Activated T-cell treated with anti-CD3 and anti-CD28 coated beads, Interleukin-2, amount 50 U/mL, for 4 hours (primary cell): ENCODE results near the gene ACIN1. TPM values are rescaled to one million over a fixed set of nuclear protein-coding genes. Genes with fewer than 3 reads are reported as not detected.

ENCODE experiments used
- ATAC-seq, 2 donors: fragments of 200-7000 bp; cut with Tn5 transposase; one replicate each; pipeline ENCODE4 v1.10.0; 2021
- DNase-seq: peaks from one replicate; pipeline ENCODE4 v3.0.0-alpha.2; 2020
- H3K27me3 Mint-ChIP-seq: one replicate; pipeline ENCODE4 v1.8.0; 2021; ENCODE audit warnings: low read depth, mixed read lengths
- H3K36me3 Mint-ChIP-seq: one replicate; pipeline ENCODE4 v1.8.0; 2022; ENCODE audit warnings: mixed read lengths; ENCODE audit not compliant: insufficient read depth
- H3K4me1 Mint-ChIP-seq: one replicate; pipeline ENCODE4 v1.8.0; 2021; ENCODE audit warnings: low read depth, mixed read lengths
- H3K4me3 Mint-ChIP-seq: one replicate; pipeline ENCODE4 v1.8.0; 2021; ENCODE audit warnings: mild to moderate bottlenecking, moderate library complexity, mixed read lengths
- H3K9me3 Mint-ChIP-seq: one replicate; pipeline ENCODE4 v1.8.0; 2021; ENCODE audit warnings: mixed read lengths
- total RNA-seq, 3 donors: library from RNA; stranded (reverse); gene quantifications; one replicate each; pipeline ENCODE4 v1.2.1, GENCODE V29; 2021

The ACIN1 gene
- total RNA-seq, 3 donors from 2014 or later = 195 to 200 (median 196) TPM

DNA sequence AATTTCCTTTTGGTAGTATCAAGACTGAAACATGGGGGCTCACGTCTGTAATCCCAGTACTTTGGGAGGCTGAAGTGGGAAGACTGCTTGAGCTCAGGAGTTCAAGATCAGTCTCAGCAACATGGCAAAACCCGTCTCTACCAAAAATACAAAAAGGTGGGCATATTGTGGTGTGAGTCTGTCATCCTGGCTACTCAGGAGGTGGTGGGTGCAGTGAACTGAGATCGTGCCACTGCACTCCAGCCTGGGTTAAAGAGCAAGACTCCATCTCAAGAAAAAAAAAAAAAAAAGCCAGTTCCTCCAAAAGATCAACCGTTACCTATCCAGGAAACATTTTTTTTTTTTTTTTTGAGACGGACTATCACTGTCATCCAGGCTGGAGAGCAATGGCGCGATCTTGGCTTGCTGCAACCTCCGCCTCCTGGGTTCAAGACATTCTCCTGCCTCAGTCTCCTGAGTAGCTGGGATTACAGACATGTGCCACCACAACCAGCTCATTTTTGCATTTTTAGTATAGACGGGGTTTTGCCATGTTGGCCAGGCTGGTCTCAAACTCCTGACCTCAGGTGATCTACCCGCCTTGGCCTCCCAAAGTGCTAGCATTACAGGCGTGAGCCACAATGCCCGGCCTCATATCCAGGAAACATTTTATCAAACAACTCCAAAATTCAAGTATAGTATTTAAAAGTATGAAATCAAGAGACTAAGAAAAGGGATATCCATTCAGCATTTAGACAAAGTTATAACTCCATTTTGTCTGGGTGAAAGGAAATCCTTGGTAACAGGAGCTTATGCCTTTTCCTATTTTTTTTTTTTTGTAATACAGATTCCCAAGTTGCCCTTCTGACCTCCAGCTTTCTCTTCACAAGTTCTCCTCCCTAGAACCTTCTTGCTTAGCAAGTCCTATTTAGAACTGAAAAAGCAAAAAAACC lies 3.4 kb downstream of the ACIN1 start:
- no peak for ATAC-seq
- Mint-ChIP-seq H3K9me3 (no peaks in the 10 kb centered on the region), H3K36me3 (peaks cover 36% of the 10 kb centered on the region), H3K4me1 (peaks cover 48% of the 10 kb centered on the region), H3K4me3 (no peak overlapping the region), H3K27me3 (no peaks in the 10 kb centered on the region)
- DNase-seq = no peak

GRCh38 chr14:23090254-23090636 lies 4.7 kb downstream of the ACIN1 start:
- Mint-ChIP-seq H3K9me3 (no peaks in the 10 kb centered on the region), H3K4me3 (no peak overlapping the region), H3K4me1 (peaks cover 57% of the 10 kb centered on the region), H3K27me3 (no peaks in the 10 kb centered on the region), H3K36me3 (peaks cover 45% of the 10 kb centered on the region)
- ATAC-seq = no peak
- DNase-seq = no peak

DNA sequence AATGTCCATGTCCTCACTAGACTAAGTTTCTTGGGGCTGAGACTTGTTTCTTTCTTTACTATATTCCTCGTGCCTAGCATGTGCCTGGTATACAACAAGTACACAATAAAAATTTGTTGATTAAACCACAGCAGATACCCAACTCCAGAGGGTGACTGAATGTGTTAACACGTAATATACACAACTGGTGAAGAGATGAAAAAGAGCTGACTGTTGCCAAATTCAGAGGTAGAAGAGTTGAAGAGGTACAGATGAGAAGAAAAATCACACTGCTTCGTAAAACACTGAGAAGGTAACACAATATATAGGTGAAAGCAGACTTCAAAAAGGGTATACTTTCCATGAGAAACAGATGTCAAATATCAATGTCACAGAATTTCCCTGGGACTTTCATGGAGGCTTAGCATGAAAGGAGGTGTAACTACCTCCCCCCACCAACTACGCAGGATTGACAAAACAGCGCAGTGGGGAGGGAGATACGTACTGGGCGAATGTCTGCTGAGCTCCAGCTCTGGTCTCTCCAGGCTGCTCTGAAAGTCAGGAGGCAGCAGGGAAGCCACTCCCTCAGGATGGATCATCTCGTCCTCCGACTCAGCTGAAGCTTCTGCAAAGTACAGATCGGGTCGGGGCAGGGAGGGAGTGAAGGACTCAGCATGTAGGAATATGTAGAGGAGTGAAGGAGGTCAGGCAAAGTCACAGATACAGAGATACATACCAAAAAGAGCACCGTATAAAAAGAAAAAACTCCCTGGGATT lies 5.3 kb downstream of the ACIN1 start:
- H3K4me3 Mint-ChIP-seq = no peak overlapping the region
- H3K36me3 Mint-ChIP-seq = peaks cover 47% of the 10 kb centered on the region
- H3K4me1 Mint-ChIP-seq = peaks cover 63% of the 10 kb centered on the region
- no peak for ATAC-seq
- no peak for DNase-seq
- H3K27me3 Mint-ChIP-seq = no peaks in the 10 kb centered on the region
- H3K9me3 Mint-ChIP-seq = no peaks in the 10 kb centered on the region

- peaks cover 41% of the 10 kb centered on the region for H3K36me3 Mint-ChIP-seq
- H3K27me3 Mint-ChIP-seq = no peaks in the 10 kb centered on the region
- peaks cover 44% of the 10 kb centered on the region for H3K4me1 Mint-ChIP-seq
- no peaks in the 10 kb centered on the region for H3K9me3 Mint-ChIP-seq
- H3K4me3 Mint-ChIP-seq = no peak overlapping the region
- DNase-seq = no peak
- ATAC-seq = no peak
These were observed 8.4 kb downstream of the ACIN1 start for GRCh38 chr14:23086565-23086964.

- no peaks in the 10 kb centered on the region for H3K9me3 Mint-ChIP-seq
- no peaks in the 10 kb centered on the region for H3K27me3 Mint-ChIP-seq
- H3K4me1 Mint-ChIP-seq = peaks cover 45% of the 10 kb centered on the region
- peaks cover 47% of the 10 kb centered on the region for H3K36me3 Mint-ChIP-seq
- DNase-seq = no peak
- ATAC-seq = peak; percentile 83 to 90
- H3K4me3 Mint-ChIP-seq = peak overlapping the region; percentile 6
These were observed 9.5 kb downstream of the ACIN1 start for GRCh38 chr14:23085458-23085857.

DNA sequence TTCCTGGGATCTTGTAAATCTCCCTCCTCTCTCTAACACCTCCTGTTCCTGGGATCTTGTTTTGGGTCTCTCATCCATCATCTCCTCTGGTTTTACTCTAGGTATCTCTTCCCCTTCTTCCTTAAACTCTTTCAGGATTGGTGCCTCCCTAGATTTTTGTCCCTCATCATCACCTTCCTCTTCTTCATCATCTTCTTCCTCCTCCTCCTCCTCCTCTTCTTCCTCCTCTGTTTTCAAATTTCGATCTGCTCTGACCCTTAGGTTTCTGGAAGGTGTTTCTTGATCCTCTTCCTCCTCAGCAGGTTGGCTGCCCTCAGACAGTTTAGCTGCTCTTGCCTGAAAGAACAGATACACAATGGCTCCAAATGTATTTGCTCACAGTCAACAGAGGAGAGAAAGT lies 14.5 kb downstream of the ACIN1 start:
- ATAC-seq (no peak), DNase-seq (no peak)
- Mint-ChIP-seq H3K4me1 (peaks cover 17% of the 10 kb centered on the region), H3K27me3 (no peaks in the 10 kb centered on the region), H3K36me3 (peaks cover 45% of the 10 kb centered on the region), H3K9me3 (no peaks in the 10 kb centered on the region), H3K4me3 (no peak overlapping the region)

DNA sequence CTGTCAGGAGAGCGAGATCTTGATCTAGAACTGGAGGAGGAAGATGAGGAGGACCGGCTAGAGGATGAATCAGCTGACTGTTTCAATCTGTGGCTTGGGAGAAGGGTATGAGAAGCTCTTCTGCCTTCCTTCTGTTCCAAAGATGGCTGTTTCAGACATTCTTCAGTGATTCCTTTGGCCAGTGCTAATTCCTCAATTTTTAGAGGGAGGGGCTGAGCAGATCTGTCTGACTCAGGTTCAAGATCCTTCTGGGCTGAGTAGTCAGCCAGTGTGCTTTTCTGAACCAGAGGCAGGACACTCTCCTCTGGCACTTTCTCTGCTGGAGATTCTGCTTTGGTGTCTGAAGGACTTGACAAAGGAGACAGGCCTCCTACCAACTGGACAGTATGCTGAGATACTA lies 15.2 kb downstream of the ACIN1 start:
- ATAC-seq = no peak
- peaks cover 12% of the 10 kb centered on the region for H3K4me1 Mint-ChIP-seq
- no peak for DNase-seq
- H3K36me3 Mint-ChIP-seq = peaks cover 43% of the 10 kb centered on the region
- no peaks in the 10 kb centered on the region for H3K9me3 Mint-ChIP-seq
- no peak overlapping the region for H3K4me3 Mint-ChIP-seq
- no peaks in the 10 kb centered on the region for H3K27me3 Mint-ChIP-seq

- H3K27me3 Mint-ChIP-seq = no peaks in the 10 kb centered on the region
- DNase-seq (no peak), ATAC-seq (no peak)
- peaks cover 9% of the 10 kb centered on the region for H3K4me1 Mint-ChIP-seq
- H3K9me3 Mint-ChIP-seq = no peaks in the 10 kb centered on the region
- no peak overlapping the region for H3K4me3 Mint-ChIP-seq
- H3K36me3 Mint-ChIP-seq = peaks cover 40% of the 10 kb centered on the region
These were observed 16.2 kb downstream of the ACIN1 start for GRCh38 chr14:23078692-23079116.

GRCh38 chr14:23077962-23078361 lies 17.0 kb downstream of the ACIN1 start:
- Mint-ChIP-seq H3K27me3 (no peaks in the 10 kb centered on the region), H3K4me3 (no peak overlapping the region), H3K4me1 (peaks cover 9% of the 10 kb centered on the region), H3K36me3 (peaks cover 42% of the 10 kb centered on the region), H3K9me3 (no peaks in the 10 kb centered on the region)
- no peak for ATAC-seq
- no peak for DNase-seq

- DNase-seq = no peak
- ATAC-seq = peak; percentile 77 to 80
- Mint-ChIP-seq H3K27me3 (no peaks in the 10 kb centered on the region), H3K4me3 (no peak overlapping the region), H3K4me1 (peaks cover 16% of the 10 kb centered on the region), H3K9me3 (no peaks in the 10 kb centered on the region), H3K36me3 (peaks cover 44% of the 10 kb centered on the region)
These were observed 18.0 kb downstream of the ACIN1 start for GRCh38 chr14:23076785-23077408.

DNA sequence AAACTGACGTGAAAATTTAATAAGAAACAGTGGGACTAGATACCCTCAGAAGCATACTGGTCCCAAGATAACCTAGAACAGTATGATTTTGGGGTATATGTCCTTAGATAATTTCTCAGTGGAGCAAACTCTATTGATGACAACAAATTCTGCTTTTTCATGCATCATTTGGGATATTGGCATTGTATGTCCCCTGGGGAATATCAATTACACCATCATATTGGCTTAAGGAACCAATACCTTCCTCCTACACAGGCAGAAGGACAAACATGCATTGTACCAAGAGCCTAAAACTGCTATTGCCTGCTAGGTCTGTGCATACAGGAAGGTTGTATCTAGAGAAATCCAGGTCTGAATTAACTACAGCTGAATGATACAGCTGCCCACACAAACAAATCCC lies 20.0 kb downstream of the ACIN1 start:
- peaks cover 25% of the 10 kb centered on the region for H3K4me1 Mint-ChIP-seq
- no peak overlapping the region for H3K4me3 Mint-ChIP-seq
- no peak for ATAC-seq

DNA sequence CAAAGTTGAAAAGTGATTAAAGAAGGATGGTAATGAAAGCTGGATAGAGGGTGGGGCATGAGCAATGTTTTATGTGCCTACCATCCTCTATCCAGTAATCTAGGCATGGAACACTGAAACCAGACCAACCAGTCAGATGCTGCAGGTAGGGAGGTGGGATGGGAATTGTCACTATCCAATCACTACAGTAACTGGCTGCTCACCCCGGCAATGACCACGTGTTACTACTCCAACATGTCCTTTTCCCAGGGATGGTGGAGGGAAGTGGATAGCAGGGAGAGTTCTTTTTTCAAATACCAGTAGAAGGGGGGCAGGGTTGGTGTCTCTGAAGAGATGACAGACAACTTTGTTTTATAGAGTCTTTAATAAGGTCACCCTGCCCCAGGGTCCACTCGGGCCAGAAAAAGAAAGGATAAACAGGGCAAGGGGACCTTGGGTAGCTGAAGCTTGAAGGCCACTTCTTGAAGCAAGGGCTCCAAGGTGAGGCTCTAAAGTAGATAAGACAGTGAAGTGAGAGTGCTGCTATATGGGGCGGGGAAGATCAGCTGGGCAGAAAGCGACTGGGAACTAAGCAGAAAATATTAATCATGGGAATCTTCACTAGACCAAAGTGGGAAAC lies 22.9 kb downstream of the ACIN1 start:
- Mint-ChIP-seq H3K4me1 (peaks cover 32% of the 10 kb centered on the region), H3K27me3 (no peaks in the 10 kb centered on the region), H3K4me3 (peak overlapping the region; percentile 97), H3K9me3 (no peaks in the 10 kb centered on the region), H3K36me3 (peaks cover 24% of the 10 kb centered on the region)
- ATAC-seq (no peak), DNase-seq (no peak)

More for the DNA sequence above, 20.0 kb downstream of the ACIN1 start:
- Mint-ChIP-seq H3K27me3 (no peaks in the 10 kb centered on the region), H3K9me3 (no peaks in the 10 kb centered on the region), H3K36me3 (peaks cover 35% of the 10 kb centered on the region)
- DNase-seq = no peak

DNA sequence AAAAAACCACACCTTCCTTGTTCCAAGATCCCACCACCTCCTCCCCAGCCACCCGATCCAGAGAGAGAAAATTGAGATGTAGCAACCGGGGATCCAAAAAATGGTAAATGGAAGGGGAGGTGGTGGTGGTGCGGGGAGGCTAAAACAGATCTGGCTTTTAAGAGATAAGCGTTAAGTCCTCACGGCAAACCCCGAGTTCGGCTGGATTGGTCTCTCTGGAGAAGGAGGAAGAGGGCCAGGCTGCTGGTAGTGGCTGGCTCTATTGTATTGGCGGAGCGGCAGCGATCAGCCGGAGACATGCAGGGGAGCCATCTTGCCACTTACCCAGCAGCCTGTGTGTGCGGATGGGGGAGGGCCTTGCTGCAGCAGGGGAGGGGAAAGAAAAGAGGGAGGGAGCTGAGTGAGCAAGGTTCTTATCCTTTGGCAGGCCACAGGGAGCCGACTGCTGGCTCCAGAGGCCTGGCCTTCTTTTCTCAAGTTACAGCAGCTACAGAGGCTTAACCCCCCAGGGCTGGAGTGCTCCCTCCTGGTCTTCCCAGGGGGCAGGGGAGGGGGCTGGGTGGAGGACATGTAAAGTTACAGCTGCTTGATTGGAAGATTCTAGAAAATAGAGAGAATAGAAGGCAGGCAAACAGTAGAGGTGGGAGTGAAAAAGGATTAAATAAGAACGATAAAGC lies 23.6 kb downstream of the ACIN1 start:
- Mint-ChIP-seq H3K27me3 (no peaks in the 10 kb centered on the region), H3K4me1 (peaks cover 32% of the 10 kb centered on the region), H3K36me3 (peaks cover 27% of the 10 kb centered on the region), H3K4me3 (peak overlapping the region; percentile 97), H3K9me3 (no peaks in the 10 kb centered on the region)
- DNase-seq (peak; percentile 67), ATAC-seq (peak; percentile 97)
